Nephron (organoid): ENCODE data around the gene SLC13A3.
"Not testable (repeated sequence)": the region's sequence is repeated elsewhere in the genome, so short reads cannot be mapped to it uniquely, and the experiment has no call there.

ENCODE experiments used
- H3K27ac Mint-ChIP-seq, 3 experiments: 2 replicates each; pipeline ENCODE4 v1.8.0; 2020; ENCODE audit warnings: mixed read lengths in 3 of 3, mild to moderate bottlenecking in 2 of 3, moderate library complexity in 1 of 3
- H3K27me3 Mint-ChIP-seq: 2 replicates; pipeline ENCODE4 v1.8.0; 2021; ENCODE audit warnings: low read depth, mild to moderate bottlenecking, moderate library complexity, mixed read lengths
- H3K36me3 Mint-ChIP-seq: 2 replicates; pipeline ENCODE4 v1.8.0; 2020; ENCODE audit warnings: low read depth, mixed read lengths
- H3K4me1 Mint-ChIP-seq: 2 replicates; pipeline ENCODE4 v1.8.0; 2020; ENCODE audit warnings: mixed read lengths
- H3K4me3 Mint-ChIP-seq, 3 experiments: 2 replicates each; pipeline ENCODE4 v1.8.0; 2020; ENCODE audit warnings: mild to moderate bottlenecking in 3 of 3, mixed read lengths in 3 of 3, moderate library complexity in 2 of 3
- H3K9me3 Mint-ChIP-seq: 2 replicates; pipeline ENCODE4 v1.8.0; 2020; ENCODE audit warnings: mixed read lengths
- TF ChIP-seq, protein P1 (sequence below), 3 experiments: fragments of 200-600 bp; sonication (generic); IDR thresholded peaks; one replicate each; pipeline ENCODE4 v1.5.0; 2021; ENCODE audit warnings: antibody characterized with exemption in 3 of 3; ENCODE audit not compliant: unreplicated experiment in 3 of 3

SLC13A3 gene

DNA sequence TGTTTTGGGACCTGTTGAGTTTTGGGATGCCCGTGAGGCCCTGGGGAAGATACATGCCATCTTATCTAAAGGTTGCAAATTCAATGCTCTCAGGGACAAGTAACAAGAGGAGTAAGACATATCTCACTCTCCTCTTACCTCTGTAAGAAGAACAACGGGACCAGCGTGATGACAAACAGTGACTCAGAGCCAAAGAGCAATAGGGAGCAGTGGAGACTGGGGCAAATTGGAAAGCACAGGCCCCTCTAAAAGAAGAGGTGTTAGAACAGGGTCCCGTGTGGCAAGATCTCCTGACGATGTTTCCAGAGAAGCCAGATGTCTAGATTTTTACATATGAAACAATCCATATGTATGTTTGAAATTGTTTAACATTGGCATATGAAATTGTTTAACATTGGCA is 26.3 kb upstream of the SLC13A3 start:
- Mint-ChIP-seq H3K36me3 (peaks cover 8% of the 10 kb centered on the region), H3K4me1 (peaks cover 27% of the 10 kb centered on the region), H3K27ac (no peak overlapping the region), H3K9me3 (peaks cover 5% of the 10 kb centered on the region), H3K27me3 (no peaks in the 10 kb centered on the region), H3K4me3 (no peak overlapping the region)
- TF ChIP-seq, protein P1, sequence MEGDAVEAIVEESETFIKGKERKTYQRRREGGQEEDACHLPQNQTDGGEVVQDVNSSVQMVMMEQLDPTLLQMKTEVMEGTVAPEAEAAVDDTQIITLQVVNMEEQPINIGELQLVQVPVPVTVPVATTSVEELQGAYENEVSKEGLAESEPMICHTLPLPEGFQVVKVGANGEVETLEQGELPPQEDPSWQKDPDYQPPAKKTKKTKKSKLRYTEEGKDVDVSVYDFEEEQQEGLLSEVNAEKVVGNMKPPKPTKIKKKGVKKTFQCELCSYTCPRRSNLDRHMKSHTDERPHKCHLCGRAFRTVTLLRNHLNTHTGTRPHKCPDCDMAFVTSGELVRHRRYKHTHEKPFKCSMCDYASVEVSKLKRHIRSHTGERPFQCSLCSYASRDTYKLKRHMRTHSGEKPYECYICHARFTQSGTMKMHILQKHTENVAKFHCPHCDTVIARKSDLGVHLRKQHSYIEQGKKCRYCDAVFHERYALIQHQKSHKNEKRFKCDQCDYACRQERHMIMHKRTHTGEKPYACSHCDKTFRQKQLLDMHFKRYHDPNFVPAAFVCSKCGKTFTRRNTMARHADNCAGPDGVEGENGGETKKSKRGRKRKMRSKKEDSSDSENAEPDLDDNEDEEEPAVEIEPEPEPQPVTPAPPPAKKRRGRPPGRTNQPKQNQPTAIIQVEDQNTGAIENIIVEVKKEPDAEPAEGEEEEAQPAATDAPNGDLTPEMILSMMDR (IDR thresholded peaks at IDR 0.05; ENCODE audit: unreplicated experiment in 3 of 3) = no peak

DNA sequence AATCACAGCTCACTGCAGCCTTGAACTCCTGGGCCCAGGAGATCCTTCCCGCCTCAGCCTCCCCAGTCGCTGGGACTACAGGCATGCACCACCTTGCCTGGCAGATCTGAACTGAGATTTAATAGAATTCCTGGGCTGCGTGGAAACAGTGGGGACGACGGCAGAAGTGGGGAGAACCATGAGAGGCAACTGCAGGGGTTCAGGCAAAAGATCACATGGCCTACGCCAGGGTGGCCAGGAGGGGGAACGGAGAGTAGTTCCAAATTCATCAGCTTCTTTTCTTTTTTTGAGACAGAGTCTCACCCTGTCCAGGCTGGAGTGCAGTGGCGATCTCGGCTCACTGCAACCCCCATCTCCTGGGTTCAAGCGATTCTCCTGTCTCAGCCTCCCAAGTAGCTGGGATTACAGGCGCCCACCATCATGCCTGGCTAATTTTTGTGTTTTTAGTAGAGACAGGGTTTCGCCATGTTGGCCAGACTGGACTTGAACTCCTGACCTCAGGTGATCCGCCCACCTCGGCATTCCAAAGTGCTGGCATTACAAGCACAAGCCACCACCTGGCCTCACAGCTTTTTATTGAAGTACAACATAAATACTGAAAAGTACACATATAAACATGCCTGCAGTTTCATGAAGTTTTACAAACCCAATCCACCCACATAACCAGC is 25.5 kb upstream of the SLC13A3 start:
- H3K4me1 Mint-ChIP-seq = peaks cover 19% of the 10 kb centered on the region
- not testable (repeated sequence) for H3K9me3 Mint-ChIP-seq, H3K36me3 Mint-ChIP-seq, H3K4me3 Mint-ChIP-seq, H3K27me3 Mint-ChIP-seq, H3K27ac Mint-ChIP-seq

DNA sequence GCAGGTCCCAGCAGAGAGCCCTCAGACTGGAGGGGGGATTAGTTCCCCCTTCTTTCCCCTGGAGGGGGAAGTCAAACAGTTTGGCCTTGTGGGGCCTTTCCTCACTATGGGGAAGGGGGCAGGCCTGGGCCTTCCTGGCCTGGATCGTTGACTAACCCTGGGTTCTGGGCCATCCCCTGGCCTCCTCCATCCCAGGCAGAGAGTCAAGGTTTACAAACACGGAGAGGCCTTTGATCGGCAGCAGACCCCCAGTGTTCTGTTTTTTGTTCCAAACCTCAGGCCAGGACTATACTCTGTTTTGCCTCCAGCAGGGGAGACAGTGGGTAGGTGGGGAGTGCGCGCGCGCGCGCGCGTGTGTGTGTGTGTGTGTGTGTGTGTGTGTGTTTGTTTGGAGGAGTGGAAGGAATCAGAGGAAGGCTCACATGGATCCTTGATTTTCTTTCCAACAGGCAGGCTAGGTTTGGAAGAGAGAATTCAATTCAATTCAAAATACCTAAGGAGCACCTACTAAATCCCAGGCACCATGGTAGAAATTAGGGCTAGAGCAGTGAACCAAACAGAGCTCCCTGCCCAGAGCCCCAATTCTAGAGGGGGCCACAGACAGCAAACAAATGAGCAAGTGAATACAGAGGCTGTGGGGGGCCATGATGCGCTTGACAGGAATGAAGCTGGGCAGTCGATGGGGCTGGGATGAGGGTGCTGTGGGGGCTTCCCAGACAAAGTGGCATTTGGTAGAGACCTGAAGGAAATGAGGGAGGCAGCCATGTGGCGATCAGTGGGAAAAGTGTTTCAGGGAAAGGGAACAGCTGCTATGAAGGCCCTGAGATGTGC is 23.2 kb upstream of the SLC13A3 start:
- peaks cover 13% of the 10 kb centered on the region for H3K4me1 Mint-ChIP-seq
- H3K36me3 Mint-ChIP-seq = peaks cover 11% of the 10 kb centered on the region
- H3K9me3 Mint-ChIP-seq = peaks cover 9% of the 10 kb centered on the region
- no peaks in the 10 kb centered on the region for H3K27me3 Mint-ChIP-seq
- TF ChIP-seq, protein P1 (IDR thresholded peaks at IDR 0.05; ENCODE audit: unreplicated experiment in 3 of 3) = no peak
- no peak overlapping the region for H3K4me3 Mint-ChIP-seq
- peak overlapping the region; percentile 40 to 92 (median 61) for H3K27ac Mint-ChIP-seq

DNA sequence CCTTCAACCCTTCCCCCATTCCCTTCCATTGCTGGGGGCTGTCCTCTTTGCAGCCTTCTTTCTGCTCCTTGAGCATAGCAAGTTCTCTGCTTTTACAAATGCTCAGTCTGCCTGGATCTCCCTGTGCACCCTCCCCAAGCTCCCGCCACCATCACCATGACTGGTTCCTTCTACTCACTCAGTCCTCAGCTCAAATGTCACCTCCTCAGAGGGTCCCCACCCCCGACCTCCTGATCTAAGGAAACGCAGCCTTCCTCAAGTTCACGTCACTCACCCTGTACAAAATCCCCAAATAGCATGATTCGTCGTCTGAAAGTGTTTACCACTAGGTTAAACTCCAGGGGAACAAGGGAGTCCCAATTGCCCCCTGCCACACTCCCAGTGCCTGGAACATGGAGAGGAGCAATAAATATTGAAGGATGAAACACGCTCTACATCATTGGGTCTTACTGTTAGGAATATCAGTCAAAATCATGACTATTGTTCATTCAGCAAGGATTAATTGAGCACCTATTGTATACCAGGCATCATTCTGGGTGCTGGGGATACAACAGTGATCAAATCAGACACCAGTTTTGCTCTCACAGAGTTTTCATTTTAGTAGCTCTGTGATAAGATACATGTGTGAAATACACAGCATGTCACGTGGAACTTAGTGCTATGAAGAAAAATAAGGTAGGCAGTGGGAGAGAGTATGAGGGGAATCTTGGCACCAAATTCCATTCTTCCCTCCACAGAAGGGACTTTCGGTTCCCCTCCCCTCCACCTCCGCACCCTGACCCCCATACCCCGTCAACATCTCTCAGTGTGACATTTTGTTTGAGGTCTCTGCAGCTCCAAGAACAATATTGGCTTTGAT is 22.4 kb upstream of the SLC13A3 start:
- Mint-ChIP-seq H3K36me3 (peaks cover 16% of the 10 kb centered on the region), H3K9me3 (peaks cover 13% of the 10 kb centered on the region), H3K27ac (peak overlapping the region in 2 of 3 experiments; percentile 40 to 92), H3K27me3 (no peaks in the 10 kb centered on the region), H3K4me3 (no peak overlapping the region), H3K4me1 (peaks cover 13% of the 10 kb centered on the region)
- TF ChIP-seq, protein P1 (IDR thresholded peaks at IDR 0.05; ENCODE audit: unreplicated experiment in 3 of 3) = no peak

DNA sequence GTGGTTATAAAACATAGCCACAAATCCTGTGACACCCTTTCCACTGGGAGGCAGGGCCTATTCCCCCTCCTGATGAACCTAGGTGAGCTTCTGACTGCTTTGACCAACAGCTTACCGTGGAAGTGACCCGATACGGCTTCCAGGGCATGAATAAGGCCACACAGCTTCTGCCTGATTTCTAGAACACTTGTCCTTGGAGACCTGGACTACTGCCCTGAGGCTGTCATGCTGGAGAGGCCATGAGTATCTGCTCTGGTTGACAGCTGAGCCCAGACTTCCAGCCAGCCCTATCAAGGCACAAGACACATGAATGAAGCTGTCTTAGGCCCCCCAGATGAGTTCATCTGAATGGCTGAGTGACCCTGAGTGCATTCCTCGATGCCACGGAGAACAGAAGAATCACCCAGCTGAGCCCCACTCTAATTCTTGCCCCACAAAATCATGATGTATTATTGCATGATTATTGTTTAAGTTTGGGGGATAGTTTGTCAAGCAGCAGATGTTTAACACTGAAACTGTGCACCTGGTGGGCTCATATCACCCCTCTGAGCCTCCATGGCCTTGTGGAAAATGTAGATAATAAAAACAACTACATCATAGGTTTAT is 21.4 kb upstream of the SLC13A3 start:
- Mint-ChIP-seq H3K27ac (no peak overlapping the region), H3K36me3 (peaks cover 21% of the 10 kb centered on the region), H3K9me3 (peaks cover 13% of the 10 kb centered on the region), H3K27me3 (no peaks in the 10 kb centered on the region), H3K4me3 (no peak overlapping the region), H3K4me1 (peaks cover 13% of the 10 kb centered on the region)
- TF ChIP-seq, protein P1 (IDR thresholded peaks at IDR 0.05; ENCODE audit: unreplicated experiment in 3 of 3) = no peak
